Stimulated activated CD4-positive, alpha-beta T cell treated with anti-CD3 and anti-CD28 coated beads, TNF-alpha, amount 100 ng/mL, for 24 hours (primary cell): ENCODE results near the gene ITPK1.

ENCODE experiments used
- DNase-seq, 3 experiments: peaks; one replicate each; pipeline ENCODE4 v3.0.0-alpha.2; 2020; ENCODE audit warnings: low read depth in 3 of 3

ITPK1 gene

GRCh38 chr14:92990456-92991430, 125.0 kb downstream of the ITPK1 start:
- no peak for DNase-seq

- no peak for DNase-seq
Observed at GRCh38 chr14:92988786-92989755, 126.7 kb downstream of the ITPK1 start.

- DNase-seq, result no peak
Observed at GRCh38 chr14:92987713-92988510, 127.8 kb downstream of the ITPK1 start.

- no peak for DNase-seq
Observed at GRCh38 chr14:92987148-92987570, 128.6 kb downstream of the ITPK1 start.

GRCh38 chr14:92986254-92987147, 129.2 kb downstream of the ITPK1 start:
- DNase-seq, result no peak

GRCh38 chr14:92985521-92985920, 130.2 kb downstream of the ITPK1 start:
- no peak for DNase-seq

- no peak for DNase-seq
Observed at GRCh38 chr14:92984896-92985295, 130.8 kb downstream of the ITPK1 start.

GRCh38 chr14:92984082-92984788, 131.5 kb downstream of the ITPK1 start:
- no peak for DNase-seq

- DNase-seq, result no peak
Observed at GRCh38 chr14:92982956-92983355, 132.8 kb downstream of the ITPK1 start.

GRCh38 chr14:92981726-92982125, 134.0 kb downstream of the ITPK1 start:
- no peak for DNase-seq

- DNase-seq, result no peak
Observed at GRCh38 chr14:92980866-92981265, 134.9 kb downstream of the ITPK1 start.

GRCh38 chr14:92978229-92979021, 137.3 kb downstream of the ITPK1 start:
- DNase-seq, result no peak

- DNase-seq, result no peak
Observed at GRCh38 chr14:92976268-92976667, 139.5 kb downstream of the ITPK1 start.

- no peak for DNase-seq
Observed at GRCh38 chr14:92974541-92975345, 141.0 kb downstream of the ITPK1 start.

- DNase-seq, result no peak
Observed at GRCh38 chr14:92973798-92974372, 141.8 kb downstream of the ITPK1 start.

- DNase-seq, result peak in 1 of 3 experiments; percentile 30
Observed at GRCh38 chr14:92973261-92973797, 142.4 kb downstream of the ITPK1 start.

GRCh38 chr14:92971601-92972180, 144.0 kb downstream of the ITPK1 start:
- no peak for DNase-seq
